ENCODE results near the gene KLHL24. TPM values are rescaled to one million over a fixed set of nuclear protein-coding genes. Genes with fewer than 3 reads are reported as not detected.

KLHL24 gene
- polyA plus RNA-seq, 1 donor (not counting 4 experiments of a cell fraction or from before 2014, with no cell fraction given), result 12.0 TPM

- no peak overlapping the region for H2AFZ ChIP-seq (ENCODE audit: control insufficient read depth, low read length)
- H3K27me3 ChIP-seq (ENCODE audit: control insufficient read depth, extremely low read depth, insufficient read depth, low read length), result no peaks in the 10 kb centered on the region
- H3K4me2 ChIP-seq (ENCODE audit: control insufficient read depth, extremely low read depth, insufficient read depth, low read depth, low read length), result no peak overlapping the region
- no peak for DNase-seq (ENCODE audit: low read depth, low spot score)
- H3K36me3 ChIP-seq (ENCODE audit: control insufficient read depth in 2 of 2, extremely low read depth in 1 of 2, insufficient read depth in 2 of 2, low read length in 2 of 2), result peaks cover 0 to 5% of the 10 kb centered on the region in 2 experiments
- H3K9ac ChIP-seq (ENCODE audit: control insufficient read depth, extremely low read depth, insufficient read depth, low read length), result no peak overlapping the region
- TF ChIP-seq CTCF (optimal IDR thresholded peaks at IDR 0.05 in 1 of 3, IDR thresholded peaks at IDR 0.05 in 1 of 3, conservative IDR thresholded peaks at IDR 0.05 in 1 of 3; ENCODE audit: extremely low read depth in 1 of 3, insufficient read depth in 2 of 3, low read length in 3 of 3) (no peak), EZH2 (IDR thresholded peaks at IDR 0.05; ENCODE audit: low read length) (no peak)
- H3K4me3 ChIP-seq (ENCODE audit: control insufficient read depth in 2 of 3, extremely low read depth in 1 of 3, insufficient read depth in 2 of 3, low read depth in 1 of 3, low read length in 3 of 3), result no peak overlapping the region
- peaks cover 10% of the 10 kb centered on the region for H3K9me3 ChIP-seq (ENCODE audit: control insufficient read depth, low read depth, low read length)
- H3K79me2 ChIP-seq (ENCODE audit: control insufficient read depth, insufficient read depth, low read length), result no peaks in the 10 kb centered on the region
- no peaks in the 10 kb centered on the region for H4K20me1 ChIP-seq (ENCODE audit: control insufficient read depth, extremely low read depth, insufficient read depth, low read length)
- H3K4me1 ChIP-seq (ENCODE audit: control insufficient read depth, extremely low read depth, insufficient read depth, low read length), result no peaks in the 10 kb centered on the region
- dilution Hi-C loops (cut with MboI; ENCODE audit: extremely low pct_ligation_motif_present, low sequenced_read_pairs), result no loop called here
- FAIRE-seq, result no peak
- no peaks in the 10 kb centered on the region for H3K9me1 ChIP-seq (ENCODE audit: control insufficient read depth, extremely low read depth, insufficient read depth, low read length)
- H3K27ac ChIP-seq (ENCODE audit: control insufficient read depth, insufficient read depth, low read length), result no peak overlapping the region
Observed at GRCh38 chr3:183650554-183650953, 15.1 kb downstream of the KLHL24 start.

DNA sequence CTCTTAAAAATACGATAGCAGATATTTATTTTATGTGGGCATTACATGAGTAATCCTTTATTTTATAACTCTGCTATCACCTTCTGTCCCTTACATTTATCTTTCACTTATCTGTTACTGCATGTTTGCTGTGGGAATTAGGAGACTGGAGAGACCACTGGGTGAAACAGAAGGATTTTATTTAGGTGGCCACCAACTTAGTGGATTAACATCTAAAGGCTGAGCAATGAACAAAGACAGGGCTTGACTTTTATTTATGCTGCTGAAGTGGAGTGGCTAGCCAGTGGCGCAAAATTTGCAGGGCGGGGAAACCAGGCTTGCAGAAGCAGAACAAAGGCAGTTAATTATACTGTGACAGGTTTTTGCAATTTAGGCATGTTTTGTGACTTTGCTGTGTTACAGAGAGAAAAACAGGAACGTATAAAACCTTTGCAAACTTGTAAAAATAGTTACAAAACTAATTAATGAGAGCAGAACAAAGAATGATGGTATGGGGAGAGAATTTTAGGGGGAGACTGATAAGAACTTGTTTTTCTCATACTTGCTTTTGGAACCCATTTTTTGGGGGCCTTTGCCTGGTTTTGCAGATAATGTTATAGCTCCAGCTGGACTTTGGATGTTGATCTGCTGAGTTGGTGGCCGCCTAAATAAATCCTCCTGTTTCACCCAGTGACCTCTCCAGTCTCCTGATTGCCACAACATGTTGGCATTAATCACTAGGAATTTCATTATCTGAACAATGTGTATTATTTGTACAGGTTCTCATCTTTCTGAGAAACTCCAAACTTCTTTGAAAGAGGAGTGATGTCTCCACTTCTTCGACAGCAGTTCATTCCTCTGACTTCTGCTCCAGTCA lies 18.0 kb downstream of the KLHL24 start:
- no peak overlapping the region for H3K27ac ChIP-seq (ENCODE audit: control insufficient read depth, insufficient read depth, low read length)
- no peaks in the 10 kb centered on the region for H3K9me1 ChIP-seq (ENCODE audit: control insufficient read depth, extremely low read depth, insufficient read depth, low read length)
- no peak overlapping the region for H3K4me2 ChIP-seq (ENCODE audit: control insufficient read depth, extremely low read depth, insufficient read depth, low read depth, low read length)
- no peaks in the 10 kb centered on the region for H3K27me3 ChIP-seq (ENCODE audit: control insufficient read depth, extremely low read depth, insufficient read depth, low read length)
- peaks cover 0 to 5% of the 10 kb centered on the region in 2 experiments for H3K36me3 ChIP-seq (ENCODE audit: control insufficient read depth in 2 of 2, extremely low read depth in 1 of 2, insufficient read depth in 2 of 2, low read length in 2 of 2)
- H3K4me1 ChIP-seq (ENCODE audit: control insufficient read depth, extremely low read depth, insufficient read depth, low read length), result no peaks in the 10 kb centered on the region
- H3K79me2 ChIP-seq (ENCODE audit: control insufficient read depth, insufficient read depth, low read length), result no peaks in the 10 kb centered on the region
- FAIRE-seq, result no peak
- DNase-seq (ENCODE audit: low read depth, low spot score), result no peak
- dilution Hi-C loops (cut with MboI; ENCODE audit: extremely low pct_ligation_motif_present, low sequenced_read_pairs), result no loop called here
- TF ChIP-seq CTCF (optimal IDR thresholded peaks at IDR 0.05 in 1 of 3, IDR thresholded peaks at IDR 0.05 in 1 of 3, conservative IDR thresholded peaks at IDR 0.05 in 1 of 3; ENCODE audit: extremely low read depth in 1 of 3, insufficient read depth in 2 of 3, low read length in 3 of 3) (no peak), EZH2 (IDR thresholded peaks at IDR 0.05; ENCODE audit: low read length) (no peak)
- H3K4me3 ChIP-seq (ENCODE audit: control insufficient read depth in 2 of 3, extremely low read depth in 1 of 3, insufficient read depth in 2 of 3, low read depth in 1 of 3, low read length in 3 of 3), result no peak overlapping the region
- peaks cover 10% of the 10 kb centered on the region for H3K9me3 ChIP-seq (ENCODE audit: control insufficient read depth, low read depth, low read length)
- H3K9ac ChIP-seq (ENCODE audit: control insufficient read depth, extremely low read depth, insufficient read depth, low read length), result no peak overlapping the region
- H4K20me1 ChIP-seq (ENCODE audit: control insufficient read depth, extremely low read depth, insufficient read depth, low read length), result no peaks in the 10 kb centered on the region
- H2AFZ ChIP-seq (ENCODE audit: control insufficient read depth, low read length), result no peak overlapping the region
